ENCODE data around the gene GPR153. TPM values are rescaled to one million over a fixed set of nuclear protein-coding genes. Genes with fewer than 3 reads are reported as not detected.

GPR153 gene
- total RNA-seq, 2 experiments from 2014 or later: 0.54 to 0.56 TPM

DNA sequence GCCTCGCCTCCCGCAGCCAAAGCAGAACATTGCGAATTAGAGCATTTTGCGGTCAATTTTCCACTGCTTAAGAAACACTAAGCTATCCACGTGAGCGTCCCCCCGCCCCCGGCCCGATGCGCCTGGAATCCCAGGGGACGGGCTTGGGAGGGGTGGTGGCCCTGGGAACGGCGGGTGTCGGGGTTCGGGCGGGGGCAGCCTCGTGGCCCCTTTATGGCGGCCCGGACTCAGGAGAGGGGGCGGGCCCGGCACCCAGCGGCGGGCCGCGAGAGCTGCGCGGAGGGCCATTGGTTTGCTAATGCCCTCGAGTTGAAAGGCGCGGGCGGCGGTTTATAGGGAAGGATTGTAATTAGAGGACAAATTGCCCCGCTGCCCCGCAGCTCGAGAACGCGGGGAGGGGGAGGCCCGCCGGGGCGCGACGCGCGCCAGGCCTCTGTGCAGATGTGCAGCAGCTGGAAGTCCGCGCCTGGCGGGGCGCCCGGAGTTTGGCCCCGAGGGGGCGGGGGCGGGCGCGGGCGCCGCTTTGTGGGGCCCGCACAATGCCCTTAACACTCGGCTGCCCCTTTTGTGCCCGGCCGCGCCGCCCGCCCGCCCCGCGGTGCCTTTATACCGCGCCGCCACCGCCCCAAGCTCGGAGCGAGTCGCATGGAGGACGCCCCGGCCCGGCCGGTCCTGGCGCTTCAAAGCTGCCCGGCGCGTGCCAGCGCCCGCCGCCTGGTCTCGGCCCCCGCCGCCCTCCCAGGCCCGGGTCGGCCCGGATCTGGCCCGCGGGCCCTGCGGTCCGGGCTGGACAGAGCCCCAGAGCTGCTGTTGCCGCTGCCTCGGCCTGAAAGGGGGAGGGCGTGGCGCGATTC lies 18.8 kb downstream of the GPR153 start:
- no peak overlapping the region for H3K27ac Mint-ChIP-seq
- no peaks in the 10 kb centered on the region for H3K9me3 Mint-ChIP-seq
- peaks cover 6% of the 10 kb centered on the region for H3K4me1 Mint-ChIP-seq
- H3K27me3 Mint-ChIP-seq: peaks cover 77% of the 10 kb centered on the region
- H3K4me3 Mint-ChIP-seq: no peak overlapping the region
- no peaks in the 10 kb centered on the region for H3K36me3 Mint-ChIP-seq
- no peak for DNase-seq

DNA sequence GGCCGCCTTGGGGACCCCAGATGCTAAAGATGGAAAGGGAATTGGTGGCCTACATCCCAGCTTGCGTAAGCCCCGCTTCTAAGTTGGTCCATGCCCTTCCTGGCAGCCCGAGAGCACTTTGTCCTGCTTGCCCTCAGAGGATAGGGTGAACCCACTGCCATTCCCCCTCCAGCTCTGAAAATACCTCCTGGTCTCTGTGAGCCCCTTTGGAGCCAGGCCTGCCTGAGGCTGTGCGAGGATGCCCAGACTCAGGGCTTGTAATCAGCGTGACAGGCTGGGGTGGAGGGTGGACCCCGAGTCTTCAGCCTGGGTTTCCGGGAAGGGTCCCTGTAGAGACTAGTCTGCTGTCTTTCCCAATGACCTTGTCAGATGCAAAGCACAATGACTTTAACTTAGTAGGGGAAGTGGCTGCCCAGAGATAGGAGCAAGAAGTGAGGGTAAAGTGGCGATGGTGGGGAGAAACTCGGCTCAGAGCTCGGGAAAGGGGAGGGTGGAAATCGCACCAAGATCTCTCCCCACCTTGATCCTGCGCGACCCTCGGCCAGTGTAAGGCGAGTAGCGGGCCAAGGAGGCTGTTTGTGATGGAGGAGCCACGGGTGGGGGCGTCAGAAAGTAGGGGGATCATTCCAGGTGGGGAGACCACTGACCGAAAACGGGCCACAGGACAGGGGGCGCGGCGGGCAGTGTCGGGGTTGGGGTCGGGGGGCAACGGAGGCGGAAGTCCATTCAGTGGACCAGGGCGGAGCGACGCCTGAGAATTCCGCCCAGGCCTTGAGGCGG lies 19.6 kb downstream of the GPR153 start:
- peaks cover 4% of the 10 kb centered on the region for H3K4me1 Mint-ChIP-seq
- H3K27me3 Mint-ChIP-seq: peaks cover 69% of the 10 kb centered on the region
- H3K4me3 Mint-ChIP-seq: no peak overlapping the region
- H3K9me3 Mint-ChIP-seq: no peaks in the 10 kb centered on the region
- H3K36me3 Mint-ChIP-seq: no peaks in the 10 kb centered on the region
- no peak for DNase-seq
- no peak overlapping the region for H3K27ac Mint-ChIP-seq

DNA sequence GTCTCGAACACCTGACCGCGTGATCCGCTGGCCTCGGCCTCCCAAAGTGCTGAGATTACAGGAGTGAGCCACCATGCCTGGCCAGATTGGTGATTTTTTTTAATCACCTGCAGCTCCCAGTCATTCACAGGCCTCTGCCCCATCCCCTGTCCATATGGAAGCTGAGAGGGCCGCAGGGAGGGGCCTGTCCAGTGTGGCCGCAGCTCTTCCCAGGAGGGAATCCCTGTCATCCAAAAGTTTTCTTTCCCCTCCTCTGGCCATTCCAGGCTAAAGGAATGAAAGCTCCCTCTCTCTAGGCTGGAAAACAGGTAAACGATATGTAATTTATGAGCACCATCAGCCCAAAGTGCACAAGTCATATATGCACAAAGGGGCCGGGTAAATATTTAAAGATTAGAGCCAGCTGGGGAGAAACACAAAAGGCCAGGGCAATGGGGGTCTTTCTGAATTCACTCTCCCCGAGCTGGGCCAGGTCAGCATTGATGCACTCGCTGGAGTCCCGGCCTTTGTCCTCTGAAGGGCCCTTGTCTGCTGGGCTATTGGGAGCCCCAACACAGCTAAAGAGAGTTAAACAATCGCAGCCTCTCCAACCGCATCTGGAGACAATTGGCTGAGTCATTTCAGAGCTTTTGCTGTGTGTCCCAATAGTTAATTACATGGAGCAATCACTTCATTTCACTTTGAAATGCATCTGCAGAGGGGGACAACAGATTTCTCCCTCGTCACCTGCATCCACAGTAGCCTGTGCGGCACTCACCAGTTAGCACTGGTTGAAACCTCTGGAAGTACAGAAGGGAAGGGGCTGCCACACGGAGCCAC lies 20.7 kb downstream of the GPR153 start:
- Mint-ChIP-seq H3K27ac (no peak overlapping the region), H3K36me3 (no peaks in the 10 kb centered on the region), H3K4me1 (peaks cover 6% of the 10 kb centered on the region), H3K9me3 (no peaks in the 10 kb centered on the region), H3K27me3 (peaks cover 64% of the 10 kb centered on the region), H3K4me3 (no peak overlapping the region)
- DNase-seq: no peak

DNA sequence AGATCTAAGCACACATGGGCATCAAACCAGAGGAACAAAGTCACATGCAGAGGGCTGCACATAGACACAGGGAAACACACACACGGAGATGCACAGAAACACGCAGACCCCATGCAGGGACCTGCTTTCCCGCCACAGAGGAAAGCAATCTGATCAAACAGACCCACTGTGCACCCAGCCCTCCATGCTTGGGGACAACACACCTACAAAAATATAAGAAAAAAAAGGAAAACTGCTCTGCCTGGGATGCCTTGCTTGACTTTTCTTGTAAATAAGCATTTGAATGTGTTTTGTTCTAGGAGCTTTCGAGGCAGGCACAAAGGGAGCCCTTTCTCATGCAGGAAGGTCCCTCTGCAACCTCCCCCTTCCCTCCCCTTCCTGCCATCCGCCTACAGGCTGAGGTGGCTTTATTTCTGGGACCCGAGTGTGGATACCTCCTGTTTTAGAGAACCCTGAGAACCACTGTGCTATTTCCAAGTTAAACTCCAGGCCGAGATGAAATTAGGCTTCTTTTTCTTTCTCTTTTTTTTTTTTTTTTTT lies 21.6 kb downstream of the GPR153 start:
- H3K4me1 Mint-ChIP-seq: peaks cover 12% of the 10 kb centered on the region
- H3K4me3 Mint-ChIP-seq: no peak overlapping the region
- no peaks in the 10 kb centered on the region for H3K9me3 Mint-ChIP-seq
- peaks cover under 1% of the 10 kb centered on the region for H3K36me3 Mint-ChIP-seq
- no peak for DNase-seq
- H3K27ac Mint-ChIP-seq: no peak overlapping the region
- H3K27me3 Mint-ChIP-seq: peaks cover 55% of the 10 kb centered on the region

DNA sequence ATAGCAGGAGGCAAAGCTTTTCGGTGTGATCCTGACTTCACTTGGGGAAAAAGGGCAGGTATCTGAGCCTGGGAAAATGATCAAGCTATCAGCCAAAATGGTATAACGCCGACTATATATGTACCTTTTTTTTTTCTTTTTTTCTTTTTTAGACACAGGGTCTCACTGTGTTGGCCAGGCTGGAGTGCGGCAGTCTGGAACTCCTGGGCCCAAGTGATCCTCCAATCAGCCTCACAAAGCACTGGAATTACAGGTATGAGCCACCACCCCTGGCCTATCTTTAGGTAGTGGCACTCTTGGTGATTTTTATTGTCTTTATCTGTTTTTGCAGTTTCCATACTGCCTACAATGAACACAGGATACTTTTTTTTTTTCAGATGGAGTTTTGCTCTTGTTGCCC lies 23.8 kb downstream of the GPR153 start:
- Mint-ChIP-seq H3K9me3 (no peaks in the 10 kb centered on the region), H3K27ac (no peak overlapping the region), H3K4me1 (peaks cover 20% of the 10 kb centered on the region), H3K36me3 (peaks cover 15% of the 10 kb centered on the region), H3K27me3 (peaks cover 40% of the 10 kb centered on the region), H3K4me3 (peak overlapping the region; percentile 22)
- no peak for DNase-seq

DNA sequence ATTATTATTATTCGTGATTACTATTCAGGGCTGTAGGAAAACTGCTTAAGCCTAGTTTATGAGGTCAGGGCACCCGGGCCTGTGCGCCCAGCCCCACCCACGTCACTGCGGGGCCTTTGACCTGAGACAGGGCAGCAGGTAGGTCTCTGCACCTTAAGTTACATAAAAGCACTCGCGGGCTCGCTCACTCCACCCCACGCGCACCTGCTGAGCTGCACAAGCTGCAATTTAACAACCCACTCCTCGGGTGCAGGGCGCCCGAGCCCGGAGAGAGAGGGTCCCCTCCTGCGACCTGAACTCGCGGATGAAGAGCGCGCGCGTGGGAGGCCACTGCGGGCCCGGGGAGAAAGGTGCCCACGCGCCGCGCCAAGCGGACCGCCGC lies 25.6 kb downstream of the GPR153 start:
- DNase-seq: no peak
- H3K27me3 Mint-ChIP-seq: peaks cover 24% of the 10 kb centered on the region
- H3K36me3 Mint-ChIP-seq: peaks cover 17% of the 10 kb centered on the region
- H3K4me3 Mint-ChIP-seq: peak overlapping the region; percentile 90
- no peaks in the 10 kb centered on the region for H3K9me3 Mint-ChIP-seq
- H3K27ac Mint-ChIP-seq: peak overlapping the region; percentile 86
- peaks cover 18% of the 10 kb centered on the region for H3K4me1 Mint-ChIP-seq

DNA sequence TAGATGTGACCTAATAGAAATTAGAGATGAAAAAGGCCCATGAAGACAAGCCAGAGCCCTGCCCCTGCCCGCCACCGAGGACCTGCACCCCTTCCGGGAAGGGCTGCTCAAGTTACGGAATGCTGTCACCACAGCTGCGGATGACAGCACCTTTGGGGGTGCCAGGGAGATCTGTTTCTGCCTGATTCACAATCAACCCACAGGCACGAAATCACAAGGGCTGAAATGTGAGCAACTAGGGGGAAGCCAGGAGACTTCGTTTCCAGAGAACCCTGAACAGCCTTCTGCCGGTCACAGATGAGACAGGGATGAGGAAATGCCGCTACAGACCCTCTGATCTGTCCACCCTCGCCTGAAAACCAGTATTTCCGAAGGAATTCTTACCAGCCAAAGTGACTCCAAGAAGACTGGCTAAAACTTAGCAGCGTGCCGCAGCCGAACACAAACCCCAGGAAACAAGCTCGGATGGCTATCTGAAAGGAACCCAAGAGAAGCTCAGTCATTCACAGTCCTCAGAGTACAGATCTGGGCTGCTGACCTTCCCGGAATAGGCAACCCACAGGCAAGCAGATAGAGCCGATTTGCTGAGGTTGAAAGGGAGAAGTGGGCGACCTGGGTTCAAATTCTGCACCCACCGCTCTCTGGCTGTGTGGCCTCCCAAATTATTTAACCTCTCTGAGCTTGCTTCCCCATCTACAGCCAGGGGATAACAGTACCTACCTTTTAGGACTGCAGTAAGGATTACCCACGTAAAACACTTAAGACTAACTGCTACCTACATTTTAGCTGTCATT lies 26.2 kb downstream of the GPR153 start:
- DNase-seq: no peak
- H3K27ac Mint-ChIP-seq: peak overlapping the region; percentile 86
- H3K9me3 Mint-ChIP-seq: no peaks in the 10 kb centered on the region
- H3K36me3 Mint-ChIP-seq: peaks cover 17% of the 10 kb centered on the region
- peaks cover 18% of the 10 kb centered on the region for H3K4me1 Mint-ChIP-seq
- peaks cover 18% of the 10 kb centered on the region for H3K27me3 Mint-ChIP-seq
- peak overlapping the region; percentile 90 for H3K4me3 Mint-ChIP-seq

DNA sequence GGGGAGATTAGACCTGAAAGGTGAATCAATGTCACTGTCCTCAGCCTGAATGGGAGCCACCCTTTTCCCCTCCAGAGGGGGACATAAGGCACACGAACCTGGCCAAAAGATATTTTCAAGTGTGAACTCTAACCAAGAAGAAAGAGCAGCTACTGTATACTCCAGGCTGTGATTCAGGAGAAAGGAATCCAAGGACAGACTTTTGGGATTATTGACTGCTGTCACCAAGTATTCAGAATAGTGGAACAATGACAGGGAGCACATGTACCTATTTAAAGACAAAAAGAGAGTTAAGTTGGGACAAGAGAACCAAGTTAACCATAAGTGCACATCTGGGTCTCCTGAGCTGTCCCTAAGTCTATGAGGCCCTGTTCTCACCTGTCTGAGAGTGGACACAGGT lies 27.5 kb downstream of the GPR153 start:
- peaks cover 5% of the 10 kb centered on the region for H3K27me3 Mint-ChIP-seq
- no peak overlapping the region for H3K27ac Mint-ChIP-seq
- H3K4me1 Mint-ChIP-seq: peaks cover 18% of the 10 kb centered on the region
- no peak for DNase-seq
- H3K36me3 Mint-ChIP-seq: peaks cover 17% of the 10 kb centered on the region
- H3K9me3 Mint-ChIP-seq: no peaks in the 10 kb centered on the region
- H3K4me3 Mint-ChIP-seq: no peak overlapping the region

DNA sequence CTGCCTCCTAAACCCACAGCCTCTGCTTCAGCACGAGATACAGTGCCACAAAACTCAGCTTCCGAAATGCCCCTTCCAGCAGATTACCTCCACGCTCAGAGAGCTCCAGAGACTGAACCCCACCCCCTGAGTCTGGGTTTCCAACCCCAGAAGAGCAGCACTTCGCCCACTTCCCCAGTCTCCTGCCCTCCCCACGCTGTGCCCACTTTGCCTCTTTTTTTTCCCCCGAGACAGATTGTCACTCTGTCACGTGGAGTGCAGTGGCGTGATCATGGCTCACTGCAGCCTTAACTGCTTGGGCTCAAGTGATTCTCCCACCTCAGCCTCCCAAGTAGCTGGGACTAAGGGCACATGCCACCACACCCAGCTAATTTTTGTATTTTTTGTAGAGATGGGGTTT lies 35.2 kb downstream of the GPR153 start:
- no peak for DNase-seq
- Mint-ChIP-seq H3K4me3 (no peak overlapping the region), H3K4me1 (peaks cover 2% of the 10 kb centered on the region), H3K27ac (no peak overlapping the region), H3K36me3 (peaks cover 11% of the 10 kb centered on the region), H3K9me3 (no peaks in the 10 kb centered on the region), H3K27me3 (no peaks in the 10 kb centered on the region)

DNA sequence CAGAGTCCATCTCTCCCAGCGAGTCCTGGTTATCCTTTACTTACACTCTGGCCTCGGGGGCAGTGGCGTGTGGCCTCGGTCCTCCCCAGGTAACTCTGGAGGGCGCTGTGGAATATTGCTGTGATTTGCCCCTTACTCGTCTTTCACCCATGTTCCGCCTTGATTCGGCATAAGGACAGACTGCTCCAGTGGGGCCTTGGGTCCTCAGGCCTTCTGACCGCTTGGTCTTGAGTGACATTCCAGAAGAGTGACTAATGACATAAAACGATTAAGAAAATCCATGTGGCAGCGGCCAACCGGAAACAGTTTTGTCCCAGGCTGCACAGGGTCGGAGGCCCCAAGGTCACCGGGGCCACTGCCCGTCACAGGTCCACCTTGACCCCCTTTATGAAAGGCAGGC lies 36.2 kb downstream of the GPR153 start:
- H3K36me3 Mint-ChIP-seq: peaks cover 11% of the 10 kb centered on the region
- H3K4me3 Mint-ChIP-seq: no peak overlapping the region
- H3K4me1 Mint-ChIP-seq: peaks cover 2% of the 10 kb centered on the region
- no peaks in the 10 kb centered on the region for H3K27me3 Mint-ChIP-seq
- H3K27ac Mint-ChIP-seq: no peak overlapping the region
- H3K9me3 Mint-ChIP-seq: no peaks in the 10 kb centered on the region
- no peak for DNase-seq

DNA sequence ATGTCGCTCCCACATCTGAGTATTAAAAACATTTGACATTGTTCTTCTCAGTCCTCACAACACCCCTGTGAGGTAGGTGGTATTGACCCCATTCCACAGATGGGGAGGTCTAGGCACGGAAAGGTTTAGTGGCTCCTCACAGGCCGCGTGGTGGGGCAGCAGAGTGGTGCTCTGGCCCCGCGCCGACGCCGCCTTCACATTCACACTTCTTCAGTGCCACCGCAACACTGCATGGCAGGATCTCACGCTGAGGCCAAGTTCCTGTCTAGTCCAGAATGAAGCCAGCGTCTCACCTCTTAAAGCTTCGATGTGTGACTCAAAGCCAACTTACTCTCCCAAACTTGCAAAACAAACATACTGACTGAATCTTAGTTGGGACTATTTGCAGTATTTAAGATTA lies 37.3 kb downstream of the GPR153 start:
- DNase-seq: no peak
- peaks cover 2% of the 10 kb centered on the region for H3K4me1 Mint-ChIP-seq
- H3K9me3 Mint-ChIP-seq: no peaks in the 10 kb centered on the region
- H3K27ac Mint-ChIP-seq: no peak overlapping the region
- no peaks in the 10 kb centered on the region for H3K27me3 Mint-ChIP-seq
- no peak overlapping the region for H3K4me3 Mint-ChIP-seq
- peaks cover 11% of the 10 kb centered on the region for H3K36me3 Mint-ChIP-seq

DNA sequence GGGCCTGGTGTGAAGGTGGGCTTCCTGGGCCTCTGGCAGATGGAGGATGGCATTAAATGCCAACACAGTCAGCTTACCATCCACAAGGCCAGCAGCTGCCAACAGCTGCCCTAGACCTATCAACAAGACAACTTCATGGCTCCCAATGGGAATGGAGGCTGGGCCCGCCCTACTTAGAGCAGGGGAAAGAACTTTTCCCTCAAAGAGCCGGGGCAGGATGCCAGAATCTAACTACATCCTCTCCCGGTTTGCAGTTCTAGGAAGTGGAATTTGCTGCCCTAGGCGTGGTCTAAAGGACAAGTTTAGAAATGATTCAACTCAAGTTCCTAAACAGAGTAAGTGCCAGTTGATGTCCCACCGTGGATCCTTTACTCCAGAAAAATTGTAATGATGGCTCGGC lies 38.3 kb downstream of the GPR153 start:
- H3K27ac Mint-ChIP-seq: no peak overlapping the region
- DNase-seq: no peak
- no peaks in the 10 kb centered on the region for H3K9me3 Mint-ChIP-seq
- no peaks in the 10 kb centered on the region for H3K27me3 Mint-ChIP-seq
- H3K4me3 Mint-ChIP-seq: no peak overlapping the region
- H3K36me3 Mint-ChIP-seq: peaks cover 11% of the 10 kb centered on the region
- peaks cover 2% of the 10 kb centered on the region for H3K4me1 Mint-ChIP-seq

DNA sequence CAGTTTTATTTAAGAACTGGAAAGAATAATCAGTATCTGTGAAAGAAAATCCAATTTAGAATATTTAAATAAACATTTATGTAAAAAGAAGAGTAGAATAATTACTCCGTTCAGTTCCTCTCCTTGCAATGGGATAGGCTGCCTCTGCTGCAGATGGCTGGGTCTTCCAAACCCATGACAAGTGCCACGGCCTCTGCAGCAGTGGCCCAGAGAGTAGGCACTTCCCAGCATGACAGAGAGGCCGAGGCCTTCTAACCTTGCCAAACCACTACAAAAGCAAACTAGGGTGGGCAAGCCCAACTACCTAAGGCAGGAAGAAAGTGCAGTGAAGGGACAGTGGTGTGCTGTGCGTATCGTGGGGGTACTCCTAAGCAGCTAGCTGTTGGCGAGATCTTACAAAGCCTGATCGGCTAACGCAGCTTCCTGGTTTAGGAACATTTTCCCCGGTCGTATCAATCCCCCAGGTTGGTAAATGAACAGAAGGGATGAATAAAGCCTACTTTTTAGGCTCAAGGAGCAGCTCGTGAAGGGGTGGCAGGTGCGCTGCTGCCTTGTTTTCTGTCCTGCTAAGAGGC lies 39.6 kb downstream of the GPR153 start:
- H3K4me3 Mint-ChIP-seq: no peak overlapping the region
- no peaks in the 10 kb centered on the region for H3K27me3 Mint-ChIP-seq
- no peak overlapping the region for H3K27ac Mint-ChIP-seq
- H3K9me3 Mint-ChIP-seq: no peaks in the 10 kb centered on the region
- H3K4me1 Mint-ChIP-seq: no peaks in the 10 kb centered on the region
- peaks cover 10% of the 10 kb centered on the region for H3K36me3 Mint-ChIP-seq
- no peak for DNase-seq

DNA sequence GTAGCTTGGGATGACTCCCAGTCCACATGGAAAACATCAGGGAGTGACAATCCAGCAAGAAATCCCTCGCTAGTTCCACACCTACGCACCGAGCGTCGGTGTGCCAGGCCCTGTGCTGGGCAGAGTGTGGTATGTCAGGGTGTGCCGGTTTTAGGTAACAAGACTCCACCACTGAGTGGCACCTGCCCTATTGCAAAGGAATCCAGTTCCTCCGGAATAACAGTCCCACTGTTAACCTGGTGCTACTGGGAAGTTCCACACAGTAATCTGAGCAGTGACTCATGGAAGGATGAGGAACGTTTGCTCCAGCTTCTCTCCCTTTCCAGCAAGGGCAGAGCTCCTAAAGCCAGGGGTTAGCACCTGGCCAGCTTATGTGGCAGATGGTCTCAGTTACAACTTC lies 40.7 kb downstream of the GPR153 start:
- no peak for DNase-seq
- Mint-ChIP-seq H3K27me3 (peaks cover 8% of the 10 kb centered on the region), H3K9me3 (no peaks in the 10 kb centered on the region), H3K4me3 (no peak overlapping the region), H3K36me3 (peaks cover 6% of the 10 kb centered on the region), H3K4me1 (no peaks in the 10 kb centered on the region), H3K27ac (no peak overlapping the region)

Measured in activated naive CD8-positive, alpha-beta T cell treated with anti-CD3 and anti-CD28 coated beads for 36 hours (primary cell).